Left cardiac atrium (tissue), 4 donors: ENCODE results near the gene GIGYF2. TPM values are rescaled to one million over a fixed set of nuclear protein-coding genes. Genes with fewer than 3 reads are reported as not detected.

Experiments used
- ATAC-seq, 2 donors: fragments of 200-7000 bp; cut with Tn5 transposase; one replicate each; pipeline ENCODE4 v1.9.1; 2020; ENCODE audit warnings: mild to moderate bottlenecking in 2 of 2, moderate library complexity in 2 of 2
- DNase-seq: peaks from one replicate; pipeline ENCODE4 v3.0.0-alpha.2; 2020
- intact Hi-C, 2 donors: fragments of 100-400 bp; cut with DNase I; formaldehyde crosslinking; loops; one replicate each; pipeline versions ENCODE4 v1.14.1 to v1.15.1; 2022 to 2023
- total RNA-seq, 2 donors: library from RNA; stranded (reverse); fragmentation: NEBNext Ultra II Directional; extraction: Animal tissue kit (Norgen Biotek cat#: 25700); gene quantifications; one replicate each; pipeline ENCODE4 v1.2.1, GENCODE V29; 2021
- donor health status: DM: no; HTN: yes; CAD: no.
- donor health status: DM: no; HTN: yes; CAD: no; lungs with severe emphysema.
- donor health status: DM: yes; HTN: yes; CAD: no.
- donor health status: Dilated cardiomyopathy.

GIGYF2 gene
- total RNA-seq, 2 donors from 2014 or later = 53.5 to 57.4 TPM

DNA sequence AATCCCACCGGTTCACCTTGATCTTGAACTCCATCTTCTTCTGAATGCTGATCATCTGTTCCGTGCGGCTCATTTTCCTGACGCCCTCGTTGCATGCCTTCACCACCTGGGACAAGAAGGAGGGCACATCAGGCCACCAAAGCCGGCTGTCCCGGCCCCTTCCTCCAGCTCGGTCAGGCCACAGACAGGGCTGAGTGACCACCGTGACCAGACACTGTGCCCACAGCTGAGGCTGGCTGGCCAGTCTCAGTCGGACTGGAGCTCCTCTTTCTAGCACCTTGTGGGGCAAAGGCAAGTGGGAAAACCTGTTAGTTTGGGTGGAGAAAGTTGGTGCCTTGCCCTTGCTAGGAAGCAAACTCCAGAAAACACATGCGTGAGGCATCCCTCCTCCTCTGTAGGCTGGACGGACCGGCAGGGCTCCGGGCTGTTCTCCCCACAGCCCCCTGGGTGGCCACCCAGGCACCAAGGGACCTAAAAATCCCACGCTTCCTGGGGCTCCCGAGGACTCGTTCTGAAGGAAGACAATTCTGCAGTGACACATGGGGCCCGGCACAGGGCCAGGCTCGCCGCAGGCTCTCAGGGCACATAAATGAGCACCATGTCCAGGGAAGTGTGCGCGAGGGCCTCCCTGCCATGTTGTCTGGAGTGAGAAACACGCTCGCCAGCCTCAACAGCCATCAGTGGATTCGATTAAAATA lies 188.3 kb downstream of the GIGYF2 start:
- DNase-seq (no peak), ATAC-seq (no peak)
- intact Hi-C loops = no loop called here

DNA sequence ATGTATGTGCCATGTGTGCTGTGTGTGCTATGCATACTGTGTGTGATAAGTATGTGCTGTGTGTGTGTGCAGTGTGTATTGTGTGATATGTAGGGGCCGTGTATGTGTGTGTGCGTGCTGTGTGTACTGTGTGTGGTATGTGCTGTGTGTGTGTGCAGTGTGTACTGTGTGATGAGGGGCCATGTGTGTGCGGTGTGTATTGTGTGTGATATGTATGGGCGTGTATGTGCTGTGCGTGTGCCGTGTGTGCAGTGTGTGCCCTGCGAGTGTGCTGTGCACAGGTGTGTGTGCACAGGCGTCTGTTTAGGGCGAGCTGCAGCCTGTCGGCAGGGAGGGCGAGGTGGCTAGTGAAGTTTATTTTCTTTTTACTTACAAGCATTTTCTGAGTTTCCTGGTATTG lies 189.0 kb downstream of the GIGYF2 start:
- intact Hi-C loops = no loop called here
- ATAC-seq (no peak), DNase-seq (no peak)

DNA sequence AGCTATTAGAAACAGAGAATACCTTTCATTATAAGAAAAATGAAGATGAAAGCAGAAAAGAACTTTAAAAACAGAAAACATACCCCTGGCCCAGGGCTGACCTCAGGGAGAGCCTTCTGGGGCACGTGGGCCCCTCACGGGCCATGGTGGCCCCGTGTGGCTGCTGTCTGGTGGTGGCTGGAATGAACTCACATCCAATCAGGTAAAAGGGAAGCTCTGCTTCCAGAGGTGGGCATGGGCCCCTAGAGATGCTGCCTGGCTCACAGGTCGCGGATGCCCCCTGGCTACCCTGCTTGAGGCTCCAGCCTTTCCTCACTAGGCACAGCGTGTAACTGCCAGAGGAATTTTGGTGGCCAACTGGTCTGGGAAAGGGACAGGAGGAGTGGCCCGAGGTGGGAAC lies 189.5 kb downstream of the GIGYF2 start:
- intact Hi-C loops = no loop called here
- DNase-seq = no peak
- ATAC-seq = no peak

DNA sequence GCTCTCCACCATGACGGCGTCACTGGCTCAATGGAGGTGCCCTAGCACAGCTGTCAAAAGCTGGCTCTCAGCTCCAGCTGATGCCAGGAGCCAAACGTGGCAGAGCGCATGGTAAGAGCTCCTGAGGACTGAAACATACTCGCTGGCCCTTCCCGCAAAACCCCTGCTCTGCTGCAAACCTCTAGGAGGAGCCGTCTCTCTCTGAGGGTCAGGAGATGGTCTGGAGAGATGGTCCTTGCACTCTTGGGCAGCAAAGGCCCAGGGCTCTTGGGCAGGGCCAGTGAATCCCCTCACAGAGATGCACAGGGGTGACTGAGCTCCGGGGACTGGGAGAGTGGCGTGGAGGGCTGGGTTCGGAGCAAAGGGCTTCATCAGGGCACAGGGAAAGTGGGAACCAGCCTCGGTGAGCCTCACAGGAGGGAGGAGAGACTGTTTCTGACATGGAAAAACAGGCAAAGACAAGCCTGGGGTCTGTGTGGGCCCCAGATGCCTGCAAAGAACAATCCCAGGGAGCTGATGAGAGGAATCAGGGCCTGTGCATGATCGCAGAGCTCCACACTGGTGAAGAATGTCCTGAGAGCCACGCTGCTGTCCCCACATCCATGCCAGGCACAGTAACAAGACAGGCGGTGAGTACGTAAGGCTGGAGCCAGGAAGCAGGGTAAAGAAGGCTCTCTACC lies 190.2 kb downstream of the GIGYF2 start:
- intact Hi-C loops = no loop called here
- ATAC-seq (no peak), DNase-seq (no peak)

DNA sequence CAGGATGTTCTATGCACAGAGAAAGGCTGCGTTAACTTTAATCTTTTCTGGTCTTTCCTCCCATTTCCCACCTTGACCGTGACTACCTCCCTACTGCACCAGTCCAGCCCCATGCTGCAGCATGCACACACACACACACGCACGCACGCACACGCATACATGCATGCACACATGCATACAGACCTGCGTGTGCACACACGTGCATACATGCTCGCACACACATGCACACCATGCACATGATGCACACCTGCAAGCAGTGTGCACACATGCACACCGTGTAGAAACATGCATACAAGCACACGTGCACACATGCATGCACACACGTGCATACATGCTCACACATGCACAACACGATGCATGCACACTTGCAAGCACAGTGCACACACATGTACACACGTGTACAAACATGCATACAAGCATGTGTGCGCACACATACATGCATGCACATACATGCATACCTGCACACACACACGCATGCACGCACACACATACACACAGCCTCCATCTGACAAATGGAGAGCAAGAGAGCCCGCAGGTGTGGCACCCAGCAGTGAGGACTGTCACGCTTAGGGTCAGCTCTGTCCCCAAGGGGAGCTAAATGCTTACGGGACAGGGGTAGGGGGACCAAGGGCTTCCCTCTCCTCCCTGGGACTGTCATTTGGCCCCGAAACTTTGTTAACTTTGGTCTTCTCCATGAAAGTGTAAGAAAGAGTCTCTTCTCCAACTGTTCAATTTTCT lies 191.1 kb downstream of the GIGYF2 start:
- no peak for DNase-seq
- intact Hi-C loops = no loop called here
- no peak for ATAC-seq

DNA sequence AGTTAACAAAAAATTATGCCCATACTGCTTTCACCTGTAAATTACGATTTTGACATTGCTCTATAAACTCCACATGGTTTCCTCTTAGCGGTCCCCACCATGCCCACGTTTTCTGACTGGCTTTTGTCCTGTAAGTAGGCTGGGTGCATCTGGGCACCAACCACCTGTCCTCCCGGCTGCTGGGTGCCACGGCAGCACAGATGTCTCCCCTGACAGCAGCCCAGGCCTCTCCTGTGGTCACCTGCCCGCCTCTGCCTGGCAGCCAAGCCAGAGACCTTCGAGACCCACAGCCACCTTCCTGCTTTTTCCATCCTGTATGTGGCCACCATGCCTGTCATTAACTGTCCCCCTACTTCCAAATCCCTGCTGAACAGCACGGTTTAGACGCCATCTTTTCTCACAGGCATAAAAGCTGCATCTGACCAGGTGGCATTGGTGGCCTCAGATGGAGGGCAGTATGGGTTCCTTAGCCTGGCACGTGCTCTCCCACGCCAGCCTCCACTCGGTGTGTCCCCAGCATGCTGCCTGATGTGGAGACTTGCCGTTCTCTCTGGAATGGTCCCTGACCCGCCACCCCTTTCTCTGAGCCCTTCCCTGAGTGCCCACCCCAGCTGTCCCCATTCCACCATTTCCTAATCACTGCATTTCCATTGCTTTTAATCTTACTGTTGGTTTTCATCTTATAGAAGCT lies 191.9 kb downstream of the GIGYF2 start:
- ATAC-seq (no peak), DNase-seq (no peak)
- intact Hi-C loops = no loop called here

DNA sequence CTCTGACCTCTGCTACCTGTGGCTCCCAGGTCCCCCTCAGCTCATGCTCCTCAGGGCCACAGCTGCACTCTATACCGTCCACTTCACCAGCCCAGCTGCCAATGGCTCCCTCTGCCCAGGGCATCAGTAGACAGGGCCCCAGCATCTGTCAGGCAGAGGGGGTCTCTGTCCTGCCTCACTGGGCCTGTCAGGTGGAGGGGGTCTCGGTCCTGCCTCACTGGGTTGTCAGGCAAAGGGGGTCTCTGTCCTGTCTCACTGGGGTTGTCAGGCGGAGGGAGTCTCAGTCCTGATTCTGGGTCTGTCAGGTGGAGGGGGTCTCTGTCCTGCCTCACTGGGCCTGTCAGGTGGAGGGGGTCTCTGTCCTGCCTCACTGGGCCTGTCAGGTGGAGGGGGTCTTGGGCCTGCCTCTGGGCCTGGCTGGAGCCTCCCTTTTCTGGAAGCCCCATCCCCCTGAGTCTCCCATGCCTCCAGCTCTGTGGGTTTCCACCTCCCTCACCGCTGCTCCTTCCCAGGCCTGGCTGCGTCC lies 192.8 kb downstream of the GIGYF2 start:
- DNase-seq = no peak
- intact Hi-C loops = no loop called here
- ATAC-seq = no peak

DNA sequence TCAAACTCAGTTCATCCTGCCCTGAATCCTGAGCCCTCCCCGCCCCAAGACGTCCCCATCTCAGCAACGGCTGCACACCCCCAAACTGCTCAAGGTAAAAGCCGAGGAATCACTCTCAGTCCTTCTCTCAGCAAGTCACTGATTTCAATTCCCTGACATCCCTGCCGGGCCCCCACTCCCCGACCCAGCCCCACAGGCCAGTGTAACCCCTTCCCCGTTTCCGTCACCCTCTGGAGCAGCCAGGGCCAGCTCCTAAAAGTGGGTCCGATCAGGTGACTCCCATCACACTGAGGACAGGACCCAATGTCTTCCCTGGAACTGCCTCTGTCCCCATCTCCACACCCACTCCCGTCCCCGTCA lies 193.4 kb downstream of the GIGYF2 start:
- intact Hi-C loops = no loop called here
- no peak for ATAC-seq
- DNase-seq = peak; percentile 16

DNA sequence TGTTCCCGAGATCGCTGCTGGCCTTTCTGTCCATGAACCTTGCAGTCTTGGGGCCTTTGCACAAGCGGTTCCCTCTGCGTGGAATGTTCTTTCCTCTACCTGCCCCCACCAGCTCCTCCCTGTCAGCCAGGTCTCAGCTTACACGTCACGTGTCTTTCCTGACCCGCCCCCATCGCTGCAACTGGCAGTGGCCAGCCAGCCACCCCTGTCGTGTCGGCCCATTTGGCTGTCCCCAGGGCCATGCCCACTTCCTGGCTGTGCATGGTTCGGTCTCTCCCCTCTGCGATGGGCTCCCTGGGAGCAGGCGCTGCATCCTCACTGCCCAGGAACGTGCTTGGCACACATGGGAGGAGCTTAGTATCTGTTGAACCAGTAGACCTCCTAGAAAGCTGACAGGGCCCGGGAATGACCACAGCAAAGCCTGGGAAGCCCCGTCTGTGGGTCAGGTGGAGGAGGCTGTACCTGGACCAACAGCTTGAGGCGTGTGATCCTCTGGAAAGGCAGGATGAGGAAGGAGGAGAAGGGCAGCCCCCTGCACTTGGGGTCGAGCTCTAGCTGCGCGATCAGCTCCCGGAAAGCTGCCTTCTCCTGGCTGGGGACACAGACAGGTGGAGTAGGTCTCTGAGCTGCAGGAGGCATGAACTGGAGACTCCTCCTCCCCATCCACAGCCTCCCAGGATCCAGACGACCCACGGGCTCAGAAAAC lies 193.9 kb downstream of the GIGYF2 start:
- intact Hi-C loops = no loop called here
- ATAC-seq (peak; percentile 57 to 63), DNase-seq (no peak)

DNA sequence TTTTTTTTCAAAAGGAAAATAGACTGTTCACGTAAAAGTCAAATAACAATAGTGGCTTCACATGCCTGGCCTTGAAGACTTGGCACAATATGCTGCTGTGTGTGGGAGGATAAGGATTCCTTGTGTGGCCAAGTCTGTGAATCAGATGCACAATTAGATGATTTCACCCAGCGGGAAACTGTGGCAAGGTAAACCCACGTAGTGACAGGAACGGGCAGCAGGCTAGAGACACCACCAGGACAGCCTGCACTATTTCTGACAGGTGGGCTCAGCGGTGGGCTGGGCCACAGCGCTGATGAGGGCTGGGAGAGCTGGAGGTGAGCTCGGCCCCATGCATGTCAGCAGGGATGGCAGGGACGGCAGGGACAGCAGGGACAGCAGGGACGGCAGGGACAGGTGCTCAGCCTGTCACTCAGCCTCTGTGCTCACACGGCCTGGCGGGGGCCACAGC lies 194.5 kb downstream of the GIGYF2 start:
- ATAC-seq (no peak), DNase-seq (no peak)
- intact Hi-C loops = no loop called here

DNA sequence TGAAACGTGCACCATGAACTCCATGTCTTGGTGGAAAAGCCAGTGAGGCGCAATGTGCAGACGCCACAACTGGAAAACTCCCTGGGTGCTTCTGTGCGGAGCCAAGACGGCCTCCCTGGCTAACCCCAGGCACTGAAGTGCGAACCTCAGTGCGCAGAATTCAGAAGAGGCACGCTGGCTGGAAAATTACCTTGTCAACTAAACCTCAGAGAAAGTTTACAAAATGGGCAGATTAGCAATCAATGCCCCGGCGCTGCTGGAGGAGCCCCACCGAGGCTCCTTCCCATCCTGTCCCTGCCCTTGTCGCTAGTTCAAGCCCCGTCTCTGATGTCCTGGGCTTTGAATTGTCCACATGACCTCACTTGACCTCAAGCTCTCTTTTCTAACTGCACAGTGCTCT lies 195.1 kb downstream of the GIGYF2 start:
- DNase-seq (no peak), ATAC-seq (no peak)
- intact Hi-C loops = no loop called here

DNA sequence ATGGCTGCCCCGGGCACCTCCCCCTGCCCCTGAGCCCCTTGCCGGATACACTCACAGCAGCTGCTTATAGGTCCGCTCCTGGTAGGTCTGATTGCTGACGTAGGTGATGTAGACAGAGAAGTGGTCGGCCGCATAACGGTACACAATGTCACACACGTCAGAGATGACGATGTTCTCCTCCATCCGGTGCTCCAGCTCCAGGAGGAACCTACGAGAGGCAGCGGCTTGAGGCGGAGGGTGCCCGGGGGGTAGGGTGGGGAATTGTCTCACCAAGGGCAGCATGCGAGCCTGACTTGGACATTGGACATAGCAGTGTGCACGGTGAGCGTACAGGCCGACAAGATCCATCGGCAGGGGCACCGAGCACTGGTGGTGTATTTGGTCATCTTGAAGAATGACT lies 195.7 kb downstream of the GIGYF2 start:
- intact Hi-C loops = no loop called here
- DNase-seq (no peak), ATAC-seq (no peak)

DNA sequence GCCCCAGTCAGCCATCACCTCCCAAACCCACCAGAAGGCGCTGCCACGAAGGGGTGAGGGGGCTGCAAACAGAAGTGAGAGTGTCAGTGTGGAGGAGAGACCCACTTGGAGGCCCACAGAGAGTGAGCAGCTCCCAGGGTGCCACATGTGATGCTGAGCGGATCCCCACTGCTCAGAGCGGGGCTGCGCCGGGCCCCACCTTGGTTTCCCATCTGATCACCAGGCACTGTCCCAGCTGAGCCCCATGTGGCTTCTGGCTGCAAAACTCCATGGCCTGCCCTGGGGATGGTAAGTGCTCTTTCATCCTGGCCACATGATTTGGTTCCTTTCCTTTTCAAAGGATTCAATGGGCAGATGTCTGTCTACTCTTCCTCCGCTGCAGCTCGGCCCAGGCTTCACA lies 196.7 kb downstream of the GIGYF2 start:
- no peak for ATAC-seq
- DNase-seq = no peak
- intact Hi-C loops = no loop called here

DNA sequence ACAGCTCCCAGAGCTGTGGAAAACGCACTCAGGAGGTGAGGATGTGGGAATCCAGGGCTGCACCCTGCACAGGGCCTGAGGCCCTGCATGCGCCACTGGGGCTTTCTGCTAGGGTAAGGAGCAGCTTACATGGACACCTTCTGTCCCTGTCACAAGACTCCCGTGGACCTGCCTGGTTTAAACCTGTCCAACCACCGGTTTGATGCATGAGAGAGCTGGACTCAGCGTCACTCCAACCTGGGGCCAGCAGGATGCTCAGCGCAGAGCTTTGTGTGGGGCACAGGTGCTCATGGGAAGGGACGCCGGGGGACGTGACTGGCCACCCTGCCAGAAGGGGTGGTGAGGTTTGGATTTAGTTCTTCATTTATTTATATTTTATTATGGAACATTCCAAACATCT lies 197.1 kb downstream of the GIGYF2 start:
- ATAC-seq = no peak
- intact Hi-C loops = no loop called here
- DNase-seq = no peak

DNA sequence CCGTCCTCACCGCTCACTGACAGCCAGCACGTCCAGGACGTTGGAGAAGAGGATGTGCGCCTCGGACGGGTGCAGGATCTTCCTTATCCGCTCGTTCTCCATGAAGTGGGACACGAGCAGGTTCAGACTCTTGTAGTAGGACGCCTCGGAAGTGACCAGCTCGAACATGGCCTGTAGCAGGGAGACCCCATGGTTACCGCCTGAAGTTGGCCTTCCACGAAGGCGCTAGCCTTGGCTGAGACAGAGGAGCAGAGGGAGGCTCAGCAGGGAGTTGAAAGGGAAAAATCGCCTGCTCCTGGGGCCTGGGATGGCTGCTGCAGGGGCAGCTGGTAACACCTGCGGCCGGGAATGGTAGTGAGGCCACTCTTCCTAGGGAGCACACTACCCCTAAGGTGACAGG lies 197.6 kb downstream of the GIGYF2 start:
- ATAC-seq (no peak), DNase-seq (no peak)
- intact Hi-C loops = no loop called here

DNA sequence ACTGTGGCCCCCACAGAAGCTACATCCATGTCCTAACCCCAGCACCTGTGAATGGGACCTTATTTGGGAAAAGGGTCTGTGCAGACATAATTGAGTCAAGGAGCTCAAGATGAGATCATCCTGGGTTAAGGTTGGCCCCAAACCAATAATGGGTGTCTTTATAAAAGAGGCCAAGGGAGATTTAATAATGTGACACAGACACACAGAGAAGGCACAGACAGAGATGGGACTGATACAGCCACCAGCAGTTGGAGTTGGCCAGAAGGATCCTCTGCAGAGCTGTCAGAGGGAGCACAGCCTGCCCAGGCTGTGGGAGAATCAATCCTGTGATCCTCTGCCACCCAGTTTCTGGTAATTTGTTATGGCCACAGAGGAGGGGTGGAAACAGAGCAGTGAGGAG lies 199.0 kb downstream of the GIGYF2 start:
- DNase-seq (no peak), ATAC-seq (no peak)
- intact Hi-C loops = no loop called here

DNA sequence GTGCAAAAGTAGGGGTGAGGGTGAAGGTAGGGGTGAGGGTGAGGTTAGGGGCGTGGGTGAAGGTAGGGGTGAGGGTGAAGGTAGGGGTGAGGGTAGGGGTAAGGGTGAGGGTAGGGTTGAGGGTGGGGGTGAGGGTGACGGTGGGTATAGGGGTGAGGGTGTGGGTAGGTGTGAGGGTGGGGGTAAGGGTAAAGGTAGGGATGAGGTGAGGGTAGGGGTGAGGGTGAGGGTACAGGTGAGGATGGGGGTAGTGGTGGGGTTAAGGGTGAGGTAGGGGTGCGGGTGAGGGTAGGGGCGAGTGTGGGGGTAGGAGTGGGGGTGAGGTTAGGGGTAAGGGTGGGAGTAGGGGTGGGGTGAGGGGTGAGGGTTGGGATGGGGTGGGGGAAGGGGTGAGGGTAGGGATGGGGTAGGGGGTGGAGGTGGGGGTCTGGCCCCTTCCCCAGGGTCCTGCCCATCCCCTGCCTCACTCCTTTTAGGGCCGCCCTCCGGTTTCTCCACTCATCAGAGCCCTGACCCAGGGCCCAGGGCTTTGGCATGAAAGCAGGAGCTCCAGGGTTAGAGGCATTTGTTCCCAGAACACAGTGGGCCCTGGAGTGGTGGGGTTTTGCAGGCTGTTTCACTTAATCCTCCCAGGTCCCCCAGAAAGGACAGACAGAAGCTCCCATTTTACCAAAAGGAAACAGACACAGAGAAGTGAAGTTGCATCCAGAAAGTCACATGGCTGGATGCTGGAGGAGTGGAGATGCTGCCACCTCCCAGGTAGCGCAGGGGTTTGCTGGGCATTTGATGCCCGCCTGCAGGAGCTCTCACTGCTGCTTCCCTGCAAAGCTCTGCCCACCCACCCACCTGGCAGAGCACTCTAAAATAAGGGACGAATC lies 199.8 kb downstream of the GIGYF2 start:
- no peak for DNase-seq
- ATAC-seq = no peak
- intact Hi-C loops = no loop called here
